Activated B cell treated with CpG ODN at 0.5 μM for 24 hours (primary cell): ENCODE results near the gene R3HDML. TPM values are rescaled to one million over a fixed set of nuclear protein-coding genes. Genes with fewer than 3 reads are reported as not detected.
"Not testable (repeated sequence)": the region's sequence is repeated elsewhere in the genome, so short reads cannot be mapped to it uniquely, and the experiment has no call there.

ENCODE experiments used
- ATAC-seq: fragments of 200-7000 bp; cut with Tn5 transposase; one replicate; pipeline ENCODE4 v1.10.0; 2021; ENCODE audit warnings: low read depth, mild to moderate bottlenecking, moderate library complexity
- CTCF ChIA-PET: fragments of 350-600 bp; sonication (Branson Sonifier 250); formaldehyde crosslinking; loops from one replicate; lab custom pipeline; 2021; ENCODE audit warnings: antibody characterized with exemption; lab: Charles Lee
- POLR2A ChIA-PET: fragments of 350-600 bp; sonication (Branson Sonifier 250); formaldehyde crosslinking; loops from one replicate; lab custom pipeline; 2021; ENCODE audit warnings: antibody characterized with exemption; lab: Charles Lee
- DNase-seq: peaks from one replicate; pipeline ENCODE4 v3.0.0; 2022
- H3K27ac Mint-ChIP-seq: one replicate; pipeline ENCODE4 v1.8.0; 2020; ENCODE audit warnings: mixed read lengths
- H3K27me3 Mint-ChIP-seq: one replicate; pipeline ENCODE4 v1.8.0; 2021; ENCODE audit warnings: mixed read lengths
- H3K36me3 Mint-ChIP-seq: one replicate; pipeline ENCODE4 v1.8.0; 2021; ENCODE audit warnings: low read depth, mixed read lengths
- H3K4me1 Mint-ChIP-seq: one replicate; pipeline ENCODE4 v1.8.0; 2021; ENCODE audit warnings: mixed read lengths
- H3K4me3 Mint-ChIP-seq: one replicate; pipeline ENCODE4 v1.8.0; 2020; ENCODE audit warnings: mild to moderate bottlenecking, mixed read lengths
- H3K9me3 Mint-ChIP-seq: one replicate; pipeline ENCODE4 v1.8.0; 2020; ENCODE audit warnings: mixed read lengths
- CTCF ChIP-seq: fragments of 200-600 bp; IDR thresholded peaks from one replicate; pipeline ENCODE4 v1.8.0; 2022; ENCODE audit warnings: antibody characterized with exemption, mild to moderate bottlenecking
- intact Hi-C: fragments of 100-400 bp; cut with micrococcal nuclease; formaldehyde crosslinking; loops from one replicate; pipeline ENCODE4 v1.15.1; 2024
- total RNA-seq: library from RNA; stranded (reverse); gene quantifications from 2 replicates; pipeline ENCODE4 v1.2.3, GENCODE V29; 2022

Gene R3HDML
- total RNA-seq, 1 donor from 2014 or later: not detected

DNA sequence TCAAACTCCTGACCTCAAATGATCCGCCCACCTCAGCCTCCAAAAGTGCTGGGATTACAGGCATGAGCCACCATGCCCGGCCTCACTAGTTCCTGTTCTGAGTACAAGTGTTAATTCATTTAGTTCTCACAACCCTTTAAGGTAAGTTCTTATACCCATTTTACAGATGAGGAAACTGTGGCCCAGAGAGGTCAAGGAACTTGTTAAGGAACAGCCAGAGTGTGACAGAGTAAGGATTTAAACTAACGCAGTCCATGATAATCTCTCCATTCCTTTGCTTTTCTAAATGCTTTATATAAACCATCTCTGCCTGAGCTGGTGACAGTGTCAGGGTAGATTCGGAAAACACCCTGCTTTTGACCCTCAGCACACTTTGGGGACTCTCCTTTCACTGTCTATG, 39.1 kb upstream of the R3HDML start:
- no peak for ATAC-seq
- POLR2A ChIA-PET: no interaction called here
- CTCF ChIA-PET: no interaction called here
- H3K4me3 Mint-ChIP-seq: no peak overlapping the region
- H3K9me3 Mint-ChIP-seq: no peaks in the 10 kb centered on the region
- H3K4me1 Mint-ChIP-seq: no peaks in the 10 kb centered on the region
- DNase-seq: no peak
- H3K27ac Mint-ChIP-seq: no peak overlapping the region
- H3K27me3 Mint-ChIP-seq: no peaks in the 10 kb centered on the region
- intact Hi-C loops: no loop called here
- TF ChIP-seq CTCF: no peak
- no peaks in the 10 kb centered on the region for H3K36me3 Mint-ChIP-seq

GRCh38 chr20:44299011-44299535, 37.8 kb upstream of the R3HDML start:
- ATAC-seq, H3K27me3 Mint-ChIP-seq, H3K4me1 Mint-ChIP-seq, POLR2A ChIA-PET, H3K27ac Mint-ChIP-seq, H3K9me3 Mint-ChIP-seq, intact Hi-C loops, H3K36me3 Mint-ChIP-seq, DNase-seq, H3K4me3 Mint-ChIP-seq: not testable (repeated sequence)
- CTCF ChIA-PET: interaction anchor here (0.8 kb wide), 1 partner anchor 109 kb away, joined by 3 read pairs; no protein-coding TSS in a partner anchor

GRCh38 chr20:44301285-44301684, 35.6 kb upstream of the R3HDML start:
- no peak for ATAC-seq
- CTCF ChIA-PET: interaction anchor here (1.0 kb wide), 1 partner anchor 10 kb away, joined by 3 read pairs; the partner anchor contains the start of gene FITM2

DNA sequence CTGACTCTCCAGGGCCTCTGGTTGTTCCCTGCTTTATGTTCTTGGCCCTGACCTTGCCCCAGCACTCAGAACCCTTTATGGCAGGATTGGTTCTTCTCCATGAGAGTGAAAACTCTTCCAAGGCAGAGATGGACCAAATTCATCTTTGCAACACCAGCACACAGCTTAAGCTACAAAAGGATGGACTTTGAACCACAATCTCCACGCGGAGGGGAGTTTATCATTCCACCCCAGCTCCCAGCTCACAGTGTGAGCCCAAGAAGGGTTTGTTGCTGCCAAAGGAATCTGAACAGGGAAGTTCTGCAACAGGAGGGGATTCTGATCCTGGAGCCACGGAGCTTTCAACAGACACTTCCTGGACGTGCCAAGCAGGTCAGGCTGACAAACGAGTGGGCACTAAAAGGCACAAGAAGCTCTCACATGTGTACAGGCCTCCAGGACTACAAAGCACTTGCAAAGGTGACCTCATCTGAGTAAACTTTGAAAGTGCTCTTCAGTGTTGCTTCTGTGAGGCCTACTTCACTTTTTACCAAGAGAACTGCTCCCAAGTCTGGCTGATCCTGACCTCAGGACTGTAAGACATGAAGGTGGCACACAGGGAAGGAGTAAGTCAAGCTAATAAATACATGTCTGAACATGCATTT, 34.7 kb upstream of the R3HDML start:
- no peak for TF ChIP-seq CTCF
- Mint-ChIP-seq H3K9me3 (no peaks in the 10 kb centered on the region), H3K27ac (no peak overlapping the region), H3K4me1 (no peaks in the 10 kb centered on the region), H3K36me3 (peaks cover 7% of the 10 kb centered on the region), H3K4me3 (no peak overlapping the region), H3K27me3 (no peaks in the 10 kb centered on the region)
- ATAC-seq: no peak
- intact Hi-C loops: no loop called here
- DNase-seq: no peak
- POLR2A ChIA-PET: no interaction called here
- CTCF ChIA-PET: no interaction called here

More at GRCh38 chr20:44301285-44301684, 35.6 kb upstream of the R3HDML start:
- POLR2A ChIA-PET: no interaction called here
- H3K9me3 Mint-ChIP-seq: no peaks in the 10 kb centered on the region
- no peaks in the 10 kb centered on the region for H3K27me3 Mint-ChIP-seq
- TF ChIP-seq CTCF: no peak
- no peak overlapping the region for H3K4me3 Mint-ChIP-seq
- no peaks in the 10 kb centered on the region for H3K4me1 Mint-ChIP-seq
- no peak overlapping the region for H3K27ac Mint-ChIP-seq
- DNase-seq: no peak
- H3K36me3 Mint-ChIP-seq: no peaks in the 10 kb centered on the region
- intact Hi-C loops: no loop called here

DNA sequence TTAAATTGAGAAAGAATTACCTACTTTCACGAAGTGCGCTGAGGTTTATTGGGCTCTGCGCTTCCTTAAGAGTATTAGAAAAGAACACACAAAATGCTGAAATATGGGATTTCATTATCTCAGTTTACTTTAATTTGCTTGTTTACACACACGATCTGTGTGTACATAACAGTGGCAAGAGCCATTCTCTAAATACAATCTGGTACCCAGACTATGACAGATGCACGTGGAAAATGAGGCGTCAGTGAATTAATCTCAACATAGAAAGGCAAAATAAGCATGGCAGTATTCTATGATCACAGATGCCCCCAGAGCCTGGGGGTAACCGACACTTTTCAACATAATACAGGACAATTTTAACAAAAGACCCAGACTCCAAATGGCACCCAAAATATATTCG, 34.1 kb upstream of the R3HDML start:
- POLR2A ChIA-PET: no interaction called here
- Mint-ChIP-seq H3K27ac (no peak overlapping the region), H3K4me1 (no peaks in the 10 kb centered on the region), H3K9me3 (no peaks in the 10 kb centered on the region), H3K36me3 (peaks cover 7% of the 10 kb centered on the region), H3K4me3 (no peak overlapping the region), H3K27me3 (no peaks in the 10 kb centered on the region)
- TF ChIP-seq CTCF: no peak
- ATAC-seq (no peak), DNase-seq (no peak)
- CTCF ChIA-PET: no interaction called here
- intact Hi-C loops: no loop called here
